HEK293T (cell line): ENCODE data around the gene MAP7.

ENCODE experiments used
- CTCF ChIA-PET: fragments of 350-600 bp; formaldehyde crosslinking; extraction: SDS; loops from one replicate; lab custom pipeline; 2021; ENCODE audit warnings: antibody characterized with exemption, inconsistent platforms; lab: Yijun Ruan, JAX
- POLR2A ChIA-PET: fragments of 350-600 bp; formaldehyde crosslinking; extraction: SDS; loops from one replicate; lab custom pipeline; 2020; ENCODE audit warnings: antibody characterized with exemption, inconsistent platforms; lab: Yijun Ruan, JAX
- DNase-seq: peaks from one replicate; pipeline ENCODE4 v3.0.0; 2012; ENCODE audit warnings: mixed read lengths; ENCODE audit errors: extremely low spot score
- ARNT ChIP-seq: fragments of 450-650 bp; IDR thresholded peaks from 2 replicates; pipeline ENCODE4 v1.6.1; 2017; ENCODE audit warnings: mild to moderate bottlenecking
- BHLHE40 ChIP-seq: fragments of 450-650 bp; IDR thresholded peaks from 2 replicates; pipeline ENCODE4 v1.6.1; 2016; ENCODE audit warnings: mild to moderate bottlenecking, moderate library complexity, borderline replicate concordance
- CTBP1 ChIP-seq: fragments of 450-650 bp; IDR thresholded peaks from 2 replicates; pipeline ENCODE4 v1.6.1; 2016; ENCODE audit warnings: borderline replicate concordance
- ELF4 ChIP-seq: fragments of 450-650 bp; IDR thresholded peaks from 2 replicates; pipeline ENCODE4 v1.6.1; 2017; ENCODE audit warnings: antibody characterized with exemption
- FOXA1 ChIP-seq: fragments of 450-650 bp; IDR thresholded peaks from 2 replicates; pipeline ENCODE4 v1.6.1; 2016; ENCODE audit warnings: mild to moderate bottlenecking
- FOXK2 ChIP-seq: fragments of 450-650 bp; IDR thresholded peaks from 2 replicates; pipeline ENCODE4 v1.6.1; 2016; ENCODE audit warnings: mild to moderate bottlenecking
- FOXM1 ChIP-seq: fragments of 450-650 bp; IDR thresholded peaks from 2 replicates; pipeline ENCODE4 v1.6.1; 2017; ENCODE audit warnings: mild to moderate bottlenecking, borderline replicate concordance
- HDGF ChIP-seq: fragments of 450-650 bp; IDR thresholded peaks from 2 replicates; pipeline ENCODE4 v1.6.1; 2017; ENCODE audit warnings: antibody characterized with exemption, borderline replicate concordance
- L3MBTL2 ChIP-seq: fragments of 450-650 bp; conservative IDR thresholded peaks from 2 replicates; pipeline ENCODE4 v1.6.1; 2016; ENCODE audit warnings: mild to moderate bottlenecking
- LEF1 ChIP-seq: fragments of 450-650 bp; IDR thresholded peaks from 2 replicates; pipeline ENCODE4 v1.6.1; 2017; ENCODE audit warnings: mild to moderate bottlenecking, borderline replicate concordance
- NFRKB ChIP-seq: fragments of 450-650 bp; IDR thresholded peaks from 2 replicates; pipeline ENCODE4 v1.6.1; 2016; ENCODE audit warnings: mild to moderate bottlenecking, moderate library complexity
- SP1 ChIP-seq: fragments of 450-650 bp; IDR thresholded peaks from 2 replicates; pipeline ENCODE4 v1.6.1; 2017
- SUZ12 ChIP-seq: fragments of 450-650 bp; IDR thresholded peaks from 2 replicates; pipeline ENCODE4 v1.6.1; 2016; ENCODE audit warnings: mild to moderate bottlenecking
- TARDBP ChIP-seq: fragments of 450-650 bp; IDR thresholded peaks from 2 replicates; pipeline ENCODE4 v1.6.1; 2016
- ZNF384 ChIP-seq: fragments of 450-650 bp; IDR thresholded peaks from 2 replicates; pipeline ENCODE4 v1.6.1; 2016
- TF ChIP-seq, protein P1 (sequence below): fragments of 450-650 bp; IDR thresholded peaks from 2 replicates; pipeline ENCODE4 v1.6.1; 2016

MAP7 gene

DNA sequence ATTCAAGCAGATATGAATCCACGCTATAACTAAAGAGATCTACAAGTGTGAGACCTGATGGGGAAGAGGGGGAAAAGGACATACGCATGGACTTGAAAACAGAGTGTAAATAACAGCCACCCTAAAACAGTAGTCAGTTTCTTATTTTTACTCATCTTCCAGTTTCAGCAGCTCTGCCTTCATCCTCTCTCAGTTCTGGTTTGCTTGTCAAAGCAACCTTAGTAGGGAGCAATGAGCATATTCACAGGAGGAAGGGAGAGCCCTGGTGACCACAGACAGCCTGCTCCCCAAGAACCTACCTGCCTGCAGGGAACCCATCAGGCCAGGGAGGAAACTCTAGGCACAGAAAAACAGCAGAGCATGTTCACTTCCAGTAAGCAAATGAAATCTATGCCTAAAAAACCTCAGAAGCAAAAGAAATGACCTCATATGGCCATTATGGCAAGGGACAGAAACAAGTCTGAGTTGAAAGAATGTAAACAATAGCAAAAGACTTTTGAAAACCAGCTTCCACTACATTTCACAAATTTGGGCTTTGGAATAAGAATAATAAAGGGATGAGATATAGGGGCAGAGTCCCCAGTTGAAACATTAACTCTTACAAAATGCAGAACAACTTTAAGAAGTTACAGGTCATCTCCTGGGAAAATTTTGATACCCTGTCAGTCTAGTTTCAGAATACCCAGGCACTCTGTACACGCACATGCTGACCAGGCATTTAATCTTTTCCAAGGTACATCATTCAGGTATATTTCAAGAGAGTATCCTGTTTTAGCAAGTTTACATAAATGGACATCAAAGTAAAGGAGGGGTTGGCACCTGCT lies 139.8 kb downstream of the MAP7 start:
- POLR2A ChIA-PET = no interaction called here
- TF ChIP-seq ZNF384 (no peak), L3MBTL2 (no peak), FOXK2 (no peak), HDGF (no peak), ELF4 (no peak), NFRKB (no peak), FOXM1 (no peak), BHLHE40 (no peak), SP1 (no peak), FOXA1 (no peak)
- no peak for DNase-seq
- CTCF ChIA-PET = interaction anchor here (0.6 kb wide), 1 partner anchor 20 kb away, joined by 3 read pairs; no protein-coding TSS in a partner anchor

DNA sequence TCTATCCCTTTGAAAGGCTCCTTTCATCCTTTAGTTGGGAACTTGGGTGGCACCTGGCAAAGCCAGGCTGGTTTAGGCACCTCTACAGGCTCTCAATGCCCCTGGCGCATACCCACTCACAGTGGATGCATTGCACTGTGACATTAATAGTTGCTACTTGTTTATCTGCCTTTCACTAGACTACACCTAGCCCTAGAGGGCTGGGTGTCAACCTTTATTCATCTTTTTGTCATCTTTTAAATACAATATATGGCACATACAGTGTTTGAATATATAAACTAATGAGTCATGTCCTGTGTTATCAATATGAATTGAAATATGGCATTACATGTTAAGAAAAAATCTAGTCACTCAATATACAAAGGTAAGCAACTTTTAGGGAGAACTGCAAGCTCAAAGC lies 140.6 kb downstream of the MAP7 start:
- POLR2A ChIA-PET = no interaction called here
- CTCF ChIA-PET = interaction anchor here (0.6 kb wide), 1 partner anchor 19 kb away, joined by 3 read pairs; no protein-coding TSS in a partner anchor
- TF ChIP-seq ARNT (no peak), CTBP1 (no peak), HDGF (no peak), L3MBTL2 (no peak), BHLHE40 (no peak), SUZ12 (no peak)
- DNase-seq = no peak

DNA sequence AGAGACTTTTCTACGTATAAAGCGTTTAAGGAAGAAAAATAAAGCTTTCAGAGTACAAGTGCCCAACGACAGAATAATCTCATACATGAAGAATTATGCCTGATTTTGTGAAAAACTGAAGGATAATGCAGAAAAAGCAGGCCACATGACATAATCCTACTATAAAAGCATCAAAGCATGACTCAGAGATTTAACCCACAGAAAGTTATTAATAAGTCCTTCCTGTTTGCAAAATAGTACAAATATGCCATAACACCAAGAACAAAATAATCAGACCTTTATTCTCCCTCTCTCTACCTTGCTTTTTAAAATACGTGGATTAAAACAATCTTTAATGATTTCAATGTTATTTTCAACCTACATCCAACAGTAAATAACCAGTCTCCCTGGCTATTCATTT lies 142.0 kb downstream of the MAP7 start:
- TF ChIP-seq HDGF = no peak
- no peak for TF ChIP-seq ARNT
- no peak for TF ChIP-seq BHLHE40
- no peak for TF ChIP-seq NFRKB
- TF ChIP-seq FOXK2 = no peak
- no peak for TF ChIP-seq CTBP1
- no peak for TF ChIP-seq SUZ12
- no peak for TF ChIP-seq FOXA1
- TF ChIP-seq ZNF384 = no peak
- no peak for TF ChIP-seq TARDBP
- no peak for TF ChIP-seq SP1
- TF ChIP-seq, protein P1, sequence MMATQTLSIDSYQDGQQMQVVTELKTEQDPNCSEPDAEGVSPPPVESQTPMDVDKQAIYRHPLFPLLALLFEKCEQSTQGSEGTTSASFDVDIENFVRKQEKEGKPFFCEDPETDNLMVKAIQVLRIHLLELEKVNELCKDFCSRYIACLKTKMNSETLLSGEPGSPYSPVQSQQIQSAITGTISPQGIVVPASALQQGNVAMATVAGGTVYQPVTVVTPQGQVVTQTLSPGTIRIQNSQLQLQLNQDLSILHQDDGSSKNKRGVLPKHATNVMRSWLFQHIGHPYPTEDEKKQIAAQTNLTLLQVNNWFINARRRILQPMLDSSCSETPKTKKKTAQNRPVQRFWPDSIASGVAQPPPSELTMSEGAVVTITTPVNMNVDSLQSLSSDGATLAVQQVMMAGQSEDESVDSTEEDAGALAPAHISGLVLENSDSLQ = no peak
- no peak for TF ChIP-seq ELF4
- TF ChIP-seq FOXM1 = no peak
- TF ChIP-seq L3MBTL2 = no peak
- TF ChIP-seq LEF1 = no peak
- ChIA-PET CTCF (interaction anchor here (0.6 to 1.2 kb wide), 3 partner anchors 118 to 319 kb away, joined by 3 to 7 read pairs (median 3); no protein-coding TSS in a partner anchor), POLR2A (interaction anchor here (1.7 kb wide), 1 partner anchor 118 kb away, joined by 6 read pairs; the partner anchor contains the start of gene BCLAF1)
- no peak for DNase-seq

DNA sequence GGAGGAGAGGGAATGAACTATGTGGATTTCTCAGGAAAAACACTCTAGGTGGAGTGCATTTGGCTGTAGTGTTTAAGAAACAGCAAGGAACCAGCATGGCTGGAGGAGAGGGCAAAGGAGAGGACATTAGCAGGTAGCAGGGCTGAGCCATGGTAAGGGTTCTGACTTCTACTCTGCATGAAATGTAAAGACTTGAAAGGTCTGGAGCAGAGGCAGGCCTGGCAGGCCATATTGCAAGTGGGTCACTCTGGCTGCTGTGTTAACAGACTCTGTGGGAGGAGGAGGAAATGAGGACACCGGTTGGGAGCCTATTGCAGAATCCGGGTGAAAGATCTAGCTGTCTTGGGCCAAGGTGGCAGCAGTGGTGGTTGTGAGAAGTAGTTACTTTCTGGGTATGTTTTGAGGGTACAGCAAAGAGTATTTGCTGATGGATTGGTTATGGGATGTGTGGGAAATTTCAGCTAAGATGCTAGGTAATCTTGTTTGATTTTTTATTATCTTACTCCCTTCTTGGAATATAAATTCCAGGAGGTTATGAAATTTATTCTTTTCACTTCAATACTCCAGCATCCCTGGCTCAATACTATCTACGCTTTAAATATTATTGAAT lies 144.7 kb downstream of the MAP7 start:
- ChIA-PET POLR2A (interaction anchor here (1.4 kb wide), 1 partner anchor 115 kb away, joined by 3 read pairs; the partner anchor contains the start of gene BCLAF1), CTCF (no interaction called here)
- no peak for DNase-seq
- TF ChIP-seq FOXM1 = no peak
- no peak for TF ChIP-seq ZNF384
- TF ChIP-seq CTBP1 = no peak
- no peak for TF ChIP-seq FOXK2
- no peak for TF ChIP-seq TARDBP
- TF ChIP-seq L3MBTL2 = no peak
- TF ChIP-seq LEF1 = no peak
- TF ChIP-seq BHLHE40 = no peak
- TF ChIP-seq NFRKB = no peak
- no peak for TF ChIP-seq ARNT
- no peak for TF ChIP-seq SP1
- no peak for TF ChIP-seq HDGF
- no peak for TF ChIP-seq FOXA1
- TF ChIP-seq, protein P1 = no peak
- no peak for TF ChIP-seq ELF4
- no peak for TF ChIP-seq SUZ12

DNA sequence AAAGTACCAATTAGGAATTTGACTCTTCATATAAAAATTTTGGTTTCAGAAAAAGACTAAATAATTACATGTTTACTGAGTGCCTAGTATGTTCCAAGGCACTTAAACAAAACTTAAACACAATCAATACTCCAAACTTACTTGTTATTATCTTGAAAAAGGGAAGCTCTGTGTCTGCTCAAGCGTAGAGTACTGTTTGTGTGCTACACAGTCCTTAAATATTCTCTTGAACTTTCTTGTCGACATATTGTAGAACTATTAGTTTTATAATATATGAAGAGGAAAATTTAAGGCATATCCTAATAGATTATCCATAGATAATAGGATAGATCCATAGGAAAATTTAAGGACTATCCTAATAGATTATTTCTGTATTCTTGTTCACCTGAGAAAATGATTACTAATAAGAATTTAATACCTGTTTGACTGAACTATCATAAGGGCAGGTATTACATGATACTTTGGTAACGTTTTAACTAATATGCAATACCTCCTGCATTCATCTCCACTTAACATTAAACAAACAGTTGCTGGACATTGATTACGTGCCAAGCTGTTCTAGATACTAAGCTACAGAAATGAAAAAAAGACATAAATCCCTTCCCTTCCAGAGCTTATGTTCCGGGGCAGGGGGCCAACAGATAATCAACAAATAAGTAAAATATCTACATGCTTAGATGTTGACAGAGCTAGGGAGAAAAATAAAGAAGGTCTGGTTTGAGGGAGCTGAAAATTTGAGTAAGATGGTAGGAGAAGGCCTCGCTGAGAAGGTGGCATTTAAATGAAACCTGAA lies 145.4 kb downstream of the MAP7 start:
- CTCF ChIA-PET = interaction anchor here (0.6 kb wide), 1 partner anchor 143 kb away, joined by 4 read pairs; no protein-coding TSS in a partner anchor
- POLR2A ChIA-PET = interaction anchor here (1.4 kb wide), 1 partner anchor 115 kb away, joined by 3 read pairs; the partner anchor contains the start of gene BCLAF1
- TF ChIP-seq ARNT (no peak), NFRKB (no peak), FOXM1 (no peak), LEF1 (no peak), FOXA1 (no peak), HDGF (no peak), FOXK2 (no peak), ZNF384 (no peak), SUZ12 (no peak), L3MBTL2 (no peak), ELF4 (no peak), SP1 (no peak), BHLHE40 (no peak), TARDBP (no peak)
- DNase-seq = no peak
